Testis (tissue), 3 donors: ENCODE measurements around the gene PRM2. TPM values are rescaled to one million over a fixed set of nuclear protein-coding genes. Genes with fewer than 3 reads are reported as not detected.

ENCODE experiments used
- DNase-seq: peaks from one replicate; pipeline ENCODE4 v3.0.0-alpha.2; 2019
- H3K27ac ChIP-seq, 2 donors: fragments of 200-600 bp; sonication (generic); one replicate each; pipeline ENCODE4 v1.5.1; 2019
- H3K27me3 ChIP-seq: fragments of 200-600 bp; sonication (generic); one replicate; pipeline ENCODE4 v1.5.1; 2019
- H3K36me3 ChIP-seq: fragments of 200-600 bp; sonication (generic); one replicate; pipeline ENCODE4 v1.5.1; 2017; ENCODE audit warnings: low read depth; ENCODE audit errors: missing control alignments
- H3K4me1 ChIP-seq: fragments of 200-600 bp; sonication (generic); one replicate; pipeline ENCODE4 v1.5.1; 2019
- H3K4me3 ChIP-seq, 2 donors: fragments of 200-600 bp; sonication (generic); one replicate each; pipeline ENCODE4 v1.5.1; 2017 to 2019
- H3K9me3 ChIP-seq: fragments of 200-600 bp; sonication (generic); one replicate; pipeline ENCODE4 v1.5.1; 2017
- POLR2A ChIP-seq: fragments of 450-650 bp; IDR thresholded peaks from one replicate; pipeline ENCODE4 v1.6.1; 2017; ENCODE audit warnings: antibody characterized with exemption, mild to moderate bottlenecking, moderate library complexity
- WGBS, 2 donors: methylation state at CpG; one replicate each; pipeline ENCODE4 v1.1.5; 2018; 5-methylcytosine and 5-hydroxymethylcytosine counted together
- intact Hi-C: fragments of 100-400 bp; cut with DNase I; formaldehyde crosslinking; loops from one replicate; pipeline ENCODE4 v1.15.1; 2023; ENCODE audit warnings: low total_unique reads
- polyA plus RNA-seq: library from polyadenylated mRNA; stranded (reverse); fragments of 350-450 nt; fragmentation: Illumina TruSeq; extraction: RNeasy Lipid Tissue Mini Kit (QIAGEN cat#74804); gene quantifications from one replicate; pipeline ENCODE4 v1.2.3, GENCODE V29; 2014; ENCODE audit warnings: low read depth, low replicate concordance; ENCODE audit not compliant: insufficient read depth
- total RNA-seq, 2 donors: library from RNA; depleted of rRNA; stranded (reverse); fragments of >200 nt; gene quantifications; one replicate each; pipeline ENCODE4 v1.2.3, GENCODE V29; 2016
- TF ChIP-seq, protein P1 (sequence below), 3 experiments: fragments of 450-650 bp in 2 of 3; fragments of 200-600 bp in 1 of 3; sonication (generic) in 1 of 3; IDR thresholded peaks; one replicate each; pipeline ENCODE4 v1.5.1; 2016 to 2019; ENCODE audit warnings: antibody characterized with exemption in 3 of 3, mild to moderate bottlenecking in 2 of 3, moderate library complexity in 1 of 3

Gene PRM2
- total and polyA plus RNA-seq, 3 donors from 2014 or later, result 3,179 to 16,461 (median 12,441) TPM

DNA sequence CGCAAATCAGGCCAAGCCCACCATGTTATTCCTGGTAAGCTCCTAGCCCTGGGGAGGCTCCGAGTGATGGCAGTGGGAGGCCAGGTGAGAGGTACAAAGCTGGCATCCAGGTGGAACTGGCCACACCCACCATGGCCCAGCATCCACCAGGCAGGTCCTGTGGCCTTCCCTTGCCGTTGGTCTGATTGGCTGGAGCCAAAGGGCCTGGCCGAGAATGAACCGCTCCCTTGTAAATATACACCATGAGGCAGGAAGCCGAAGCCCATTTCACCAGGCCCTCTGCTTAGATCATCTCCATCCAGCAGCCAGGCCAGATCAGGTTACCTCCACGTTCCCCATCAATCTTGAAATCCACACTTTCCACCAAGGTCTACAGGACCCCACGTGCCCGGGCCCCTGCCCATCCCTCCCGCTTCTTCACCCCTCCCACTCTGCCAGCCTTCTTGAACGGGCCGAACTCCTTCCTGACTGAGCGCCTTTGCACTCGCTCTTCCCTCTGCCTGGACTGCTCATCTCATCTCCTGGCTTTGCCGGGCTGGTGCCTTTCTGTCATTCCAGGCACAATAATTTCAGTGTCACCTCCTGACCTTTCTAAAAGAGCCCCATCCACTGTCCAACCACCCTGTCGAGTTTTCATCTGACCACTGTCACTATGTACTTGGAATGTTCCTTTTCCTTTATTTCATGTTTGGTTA lies 26.0 kb downstream of the PRM2 start:
- WGBS, 2 donors, result 48 to 63% methylated on average over 11 to 16 of the region's 16 CpGs
- no peak overlapping the region for H3K27ac ChIP-seq
- no peaks in the 10 kb centered on the region for H3K36me3 ChIP-seq
- TF ChIP-seq, protein P1, sequence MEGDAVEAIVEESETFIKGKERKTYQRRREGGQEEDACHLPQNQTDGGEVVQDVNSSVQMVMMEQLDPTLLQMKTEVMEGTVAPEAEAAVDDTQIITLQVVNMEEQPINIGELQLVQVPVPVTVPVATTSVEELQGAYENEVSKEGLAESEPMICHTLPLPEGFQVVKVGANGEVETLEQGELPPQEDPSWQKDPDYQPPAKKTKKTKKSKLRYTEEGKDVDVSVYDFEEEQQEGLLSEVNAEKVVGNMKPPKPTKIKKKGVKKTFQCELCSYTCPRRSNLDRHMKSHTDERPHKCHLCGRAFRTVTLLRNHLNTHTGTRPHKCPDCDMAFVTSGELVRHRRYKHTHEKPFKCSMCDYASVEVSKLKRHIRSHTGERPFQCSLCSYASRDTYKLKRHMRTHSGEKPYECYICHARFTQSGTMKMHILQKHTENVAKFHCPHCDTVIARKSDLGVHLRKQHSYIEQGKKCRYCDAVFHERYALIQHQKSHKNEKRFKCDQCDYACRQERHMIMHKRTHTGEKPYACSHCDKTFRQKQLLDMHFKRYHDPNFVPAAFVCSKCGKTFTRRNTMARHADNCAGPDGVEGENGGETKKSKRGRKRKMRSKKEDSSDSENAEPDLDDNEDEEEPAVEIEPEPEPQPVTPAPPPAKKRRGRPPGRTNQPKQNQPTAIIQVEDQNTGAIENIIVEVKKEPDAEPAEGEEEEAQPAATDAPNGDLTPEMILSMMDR (IDR thresholded peaks at IDR 0.05), result no peak
- TF ChIP-seq POLR2A, result no peak
- peaks cover 2% of the 10 kb centered on the region for H3K4me1 ChIP-seq
- H3K4me3 ChIP-seq, result peak overlapping the region; percentile 48 to 56
- intact Hi-C loops, result no loop called here
- no peaks in the 10 kb centered on the region for H3K9me3 ChIP-seq
- DNase-seq, result no peak
- no peaks in the 10 kb centered on the region for H3K27me3 ChIP-seq

DNA sequence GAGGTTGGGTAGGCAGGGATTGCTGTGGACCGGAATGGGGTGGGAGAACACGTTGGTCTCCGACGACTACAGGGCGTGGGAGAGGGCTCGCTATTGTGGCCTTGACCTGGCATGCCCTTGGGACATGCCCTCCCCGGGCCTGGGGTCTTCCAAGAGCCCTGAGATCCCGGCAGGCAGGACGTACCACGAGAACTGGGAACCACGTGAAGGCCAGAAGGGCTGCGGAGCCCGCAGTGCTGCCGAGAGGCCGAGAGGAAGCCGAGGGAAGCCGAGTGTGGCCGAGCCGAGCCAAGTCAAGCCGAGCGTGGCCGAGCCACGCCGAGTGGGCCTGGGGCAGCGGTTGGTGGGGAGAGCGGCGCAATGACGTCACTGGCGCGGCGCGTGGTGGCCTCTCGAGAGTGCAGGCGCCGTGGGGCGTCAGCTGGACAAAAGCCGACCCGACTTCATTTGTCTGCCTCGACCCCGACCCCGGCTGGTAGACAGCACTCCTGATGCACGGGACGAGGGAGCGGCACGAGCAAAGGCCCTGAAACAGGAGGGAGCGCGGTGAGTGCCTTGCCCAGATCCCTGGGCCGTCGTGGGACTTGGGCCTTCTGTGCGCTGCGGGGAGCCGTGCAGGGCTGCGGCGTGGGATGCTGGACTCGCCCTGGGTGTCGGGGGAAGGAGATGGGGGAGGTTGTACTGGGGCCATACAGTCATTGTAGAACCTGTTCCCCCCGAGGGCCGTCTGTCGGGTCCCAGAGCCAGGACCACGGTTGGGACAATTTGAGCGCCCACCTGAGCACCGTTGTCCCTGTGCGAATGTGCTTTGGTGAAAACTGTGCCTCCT lies 26.8 kb downstream of the PRM2 start:
- Histone ChIP-seq H3K27me3 (no peaks in the 10 kb centered on the region), H3K27ac (no peak overlapping the region), H3K36me3 (no peaks in the 10 kb centered on the region), H3K4me3 (peak overlapping the region; percentile 48 to 56), H3K4me1 (no peaks in the 10 kb centered on the region), H3K9me3 (no peaks in the 10 kb centered on the region)
- TF ChIP-seq, protein P1 (IDR thresholded peaks at IDR 0.05), result no peak
- no peak for TF ChIP-seq POLR2A
- DNase-seq, result peak; percentile 83
- 35 to 73% methylated on average over 11 to 63 of the region's 63 CpGs for WGBS, 2 donors
- intact Hi-C loops, result no loop called here

DNA sequence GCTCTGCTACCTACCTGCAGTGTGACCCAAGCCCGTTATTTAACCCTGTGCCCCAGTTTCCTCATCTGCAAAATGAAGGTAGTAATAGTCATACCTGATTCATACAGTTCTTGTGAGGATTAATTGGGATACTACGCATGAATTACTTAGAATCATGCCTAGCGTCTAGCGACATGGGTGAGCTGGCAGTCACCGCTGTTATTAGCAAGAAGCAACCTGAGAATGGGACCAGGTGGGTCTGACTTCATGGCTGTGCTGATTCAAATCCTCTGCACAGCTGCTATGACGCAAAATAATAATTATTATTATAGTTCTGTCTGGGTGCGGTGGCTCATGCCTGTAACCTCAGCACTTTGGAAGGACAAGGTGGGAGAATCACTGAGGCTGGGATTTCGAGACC lies 28.1 kb downstream of the PRM2 start:
- H3K27me3 ChIP-seq, result no peaks in the 10 kb centered on the region
- H3K9me3 ChIP-seq, result no peaks in the 10 kb centered on the region
- TF ChIP-seq, protein P1 (IDR thresholded peaks at IDR 0.05), result no peak
- no peak for TF ChIP-seq POLR2A
- no peak overlapping the region for H3K4me3 ChIP-seq
- H3K4me1 ChIP-seq, result no peaks in the 10 kb centered on the region
- H3K27ac ChIP-seq, result no peak overlapping the region
- 88 to 89% methylated on average over 8 of the region's 8 CpGs for WGBS, 2 donors
- no peak for DNase-seq
- no peaks in the 10 kb centered on the region for H3K36me3 ChIP-seq
- intact Hi-C loops, result no loop called here

DNA sequence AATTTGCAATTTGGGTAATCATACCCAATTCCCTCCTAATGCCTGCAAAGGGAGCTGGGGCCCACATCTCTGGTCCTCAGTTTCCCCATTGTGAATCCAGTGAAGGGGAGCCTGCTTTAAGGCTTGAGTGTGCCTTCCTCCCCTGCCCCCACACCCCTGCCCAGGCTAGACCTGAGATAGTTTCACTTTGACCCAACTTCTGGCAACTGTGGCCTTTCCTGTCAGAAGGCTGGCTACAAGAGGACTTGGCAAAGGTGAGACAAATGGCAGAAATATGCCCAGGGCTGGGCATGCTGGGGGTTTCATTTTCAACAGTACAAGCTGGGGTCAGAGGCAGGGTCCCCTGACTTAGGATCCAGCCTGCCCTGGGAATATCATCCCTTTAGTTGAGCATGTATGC lies 30.3 kb downstream of the PRM2 start:
- intact Hi-C loops, result no loop called here
- Histone ChIP-seq H3K4me3 (no peak overlapping the region), H3K9me3 (no peaks in the 10 kb centered on the region), H3K4me1 (no peaks in the 10 kb centered on the region), H3K36me3 (no peaks in the 10 kb centered on the region), H3K27me3 (no peaks in the 10 kb centered on the region), H3K27ac (no peak overlapping the region)
- no peak for DNase-seq
- TF ChIP-seq, protein P1 (IDR thresholded peaks at IDR 0.05), result no peak
- TF ChIP-seq POLR2A, result no peak
